ENCODE measurements around the gene HSD11B1.

HSD11B1 gene

DNA sequence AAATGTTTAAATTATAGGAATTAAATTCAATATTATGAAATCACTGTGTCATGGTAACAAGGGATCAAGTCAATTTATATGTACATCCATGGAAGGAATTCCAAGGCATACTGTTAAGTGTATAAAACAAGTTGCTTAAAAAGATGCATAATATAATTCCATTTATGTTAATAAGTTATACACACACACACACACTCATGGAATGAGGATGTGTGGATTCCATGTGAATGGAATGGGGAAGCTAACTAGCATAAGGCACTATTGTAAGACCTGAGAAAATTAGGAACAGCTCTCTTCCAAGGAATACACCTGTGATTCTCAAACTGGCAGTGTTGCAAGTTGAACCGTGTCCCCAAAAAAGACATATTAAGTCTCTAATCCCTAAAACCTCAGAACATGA lies 33.6 kb downstream of the HSD11B1 start:
- CTCF ChIA-PET, result interaction anchor here (0.9 to 5.3 kb wide), 6 partner anchors 8 to 161 kb away, joined by 3 to 57 read pairs (median 4); partner anchors contain the start of gene TRAF3IP3
- POLR2A ChIA-PET, result no interaction called here
- no peak for DNase-seq (ENCODE audit: extremely low spot score)
- TF ChIP-seq, protein P1, sequence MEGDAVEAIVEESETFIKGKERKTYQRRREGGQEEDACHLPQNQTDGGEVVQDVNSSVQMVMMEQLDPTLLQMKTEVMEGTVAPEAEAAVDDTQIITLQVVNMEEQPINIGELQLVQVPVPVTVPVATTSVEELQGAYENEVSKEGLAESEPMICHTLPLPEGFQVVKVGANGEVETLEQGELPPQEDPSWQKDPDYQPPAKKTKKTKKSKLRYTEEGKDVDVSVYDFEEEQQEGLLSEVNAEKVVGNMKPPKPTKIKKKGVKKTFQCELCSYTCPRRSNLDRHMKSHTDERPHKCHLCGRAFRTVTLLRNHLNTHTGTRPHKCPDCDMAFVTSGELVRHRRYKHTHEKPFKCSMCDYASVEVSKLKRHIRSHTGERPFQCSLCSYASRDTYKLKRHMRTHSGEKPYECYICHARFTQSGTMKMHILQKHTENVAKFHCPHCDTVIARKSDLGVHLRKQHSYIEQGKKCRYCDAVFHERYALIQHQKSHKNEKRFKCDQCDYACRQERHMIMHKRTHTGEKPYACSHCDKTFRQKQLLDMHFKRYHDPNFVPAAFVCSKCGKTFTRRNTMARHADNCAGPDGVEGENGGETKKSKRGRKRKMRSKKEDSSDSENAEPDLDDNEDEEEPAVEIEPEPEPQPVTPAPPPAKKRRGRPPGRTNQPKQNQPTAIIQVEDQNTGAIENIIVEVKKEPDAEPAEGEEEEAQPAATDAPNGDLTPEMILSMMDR (IDR thresholded peaks at IDR 0.05; ENCODE audit: control extremely low read depth, extremely low read depth, low read depth, missing control alignments), result no peak

DNA sequence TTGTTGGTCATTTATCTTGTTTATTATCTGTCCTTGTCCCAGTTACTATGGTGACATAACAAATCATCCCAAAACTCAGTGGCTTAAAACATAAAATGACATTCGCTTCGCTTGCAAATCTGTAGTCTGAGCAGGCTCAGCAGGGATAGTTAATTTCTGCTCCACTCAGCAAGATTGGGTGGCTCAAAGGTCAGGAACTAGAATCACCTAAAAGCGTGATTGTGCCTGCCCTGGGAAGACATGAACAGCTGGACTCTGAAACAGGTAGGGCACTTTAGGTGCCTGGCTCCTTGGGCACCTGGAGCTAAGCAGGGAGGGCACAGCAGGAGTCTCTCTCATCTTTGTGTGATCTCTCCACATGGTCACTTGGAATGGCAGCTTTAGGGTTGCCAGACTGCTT lies 36.5 kb downstream of the HSD11B1 start:
- CTCF ChIA-PET, result interaction anchor here (1.0 to 1.6 kb wide), 2 partner anchors 81 to 166 kb away, joined by 3 read pairs; no protein-coding TSS in a partner anchor
- DNase-seq (ENCODE audit: extremely low spot score), result no peak
- TF ChIP-seq, protein P1 (IDR thresholded peaks at IDR 0.05; ENCODE audit: control extremely low read depth, extremely low read depth, low read depth, missing control alignments), result no peak
- POLR2A ChIA-PET, result no interaction called here

DNA sequence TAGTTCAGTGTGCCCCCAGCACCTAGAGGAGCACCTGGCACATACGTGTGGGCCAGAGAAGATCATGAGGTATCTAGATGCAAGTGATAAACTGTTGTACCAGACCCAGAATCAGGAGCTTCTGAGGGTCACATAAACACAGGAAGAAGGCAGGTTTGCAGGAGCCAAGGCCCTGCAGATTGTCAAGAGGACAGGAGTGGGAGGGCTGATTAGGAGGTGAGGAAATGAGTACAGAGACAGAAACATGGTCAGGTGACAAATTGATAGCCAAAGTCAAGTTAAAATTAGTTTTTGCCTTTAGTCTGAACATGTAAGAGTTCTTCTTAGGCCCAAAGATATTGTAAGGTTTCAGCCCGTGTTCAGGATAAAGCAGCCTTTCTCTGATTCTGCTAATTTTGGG lies 37.2 kb downstream of the HSD11B1 start:
- TF ChIP-seq, protein P1 (IDR thresholded peaks at IDR 0.05; ENCODE audit: control extremely low read depth, extremely low read depth, low read depth, missing control alignments), result no peak
- CTCF ChIA-PET, result interaction anchor here (1.0 to 1.6 kb wide), 2 partner anchors 80 to 167 kb away, joined by 3 read pairs; no protein-coding TSS in a partner anchor
- DNase-seq (ENCODE audit: extremely low spot score), result no peak
- POLR2A ChIA-PET, result no interaction called here

DNA sequence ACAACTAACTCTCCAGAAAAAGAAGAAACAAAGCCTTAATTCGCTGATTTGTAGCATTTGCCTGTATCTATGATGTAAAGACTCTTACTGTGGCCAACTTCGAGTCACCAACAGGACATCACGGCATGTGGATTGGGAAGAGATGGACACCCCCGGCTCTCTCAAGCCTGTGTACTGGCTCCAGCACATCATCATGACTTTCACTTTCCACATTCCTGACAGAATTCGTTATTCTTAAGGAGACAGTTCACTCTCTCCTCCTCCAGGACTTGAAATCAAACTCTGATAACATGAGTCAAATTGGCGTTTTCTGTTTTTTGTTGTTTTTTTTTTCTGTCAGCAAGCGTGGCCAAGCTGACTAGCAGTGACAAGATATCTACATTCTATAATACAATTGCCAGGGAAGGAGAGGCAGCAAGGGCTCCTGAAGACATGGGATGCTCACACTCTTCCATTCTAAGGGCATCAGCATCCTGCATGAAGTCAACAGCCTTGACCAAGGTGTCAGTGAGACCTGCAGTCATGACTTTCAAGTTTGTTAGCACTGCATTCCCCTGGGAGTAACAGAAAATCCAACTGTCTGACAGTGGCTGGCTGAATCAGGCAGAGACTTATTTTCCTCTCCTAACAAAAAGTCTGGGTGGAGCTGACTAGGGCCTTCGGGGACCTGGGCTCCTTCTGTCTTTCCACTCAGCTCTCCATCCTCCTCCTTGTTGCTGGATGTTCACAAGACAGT lies 37.9 kb downstream of the HSD11B1 start:
- ChIA-PET POLR2A (no interaction called here), CTCF (interaction anchor here (0.9 to 1.5 kb wide), 4 partner anchors 8 to 167 kb away, joined by 3 to 6 read pairs (median 4); no protein-coding TSS in a partner anchor)
- TF ChIP-seq, protein P1 (IDR thresholded peaks at IDR 0.05; ENCODE audit: control extremely low read depth, extremely low read depth, low read depth, missing control alignments), result no peak
- no peak for DNase-seq (ENCODE audit: extremely low spot score)

DNA sequence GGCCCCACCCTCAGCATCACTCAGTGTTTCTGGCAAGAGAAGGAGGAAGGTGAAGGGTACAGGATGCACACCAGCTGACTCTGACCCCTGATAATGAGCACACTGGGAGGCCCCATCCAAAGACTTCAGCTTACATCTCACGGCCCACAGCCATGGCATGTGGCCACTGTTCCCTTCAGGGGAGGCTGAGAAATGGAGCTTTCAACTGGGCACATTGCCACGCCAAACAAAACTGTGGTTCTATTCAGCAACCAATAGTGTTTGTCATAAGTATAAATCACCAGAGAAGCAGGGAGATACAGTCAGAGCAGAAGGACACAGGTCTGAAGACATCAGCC lies 38.5 kb downstream of the HSD11B1 start:
- DNase-seq (ENCODE audit: extremely low spot score), result no peak
- POLR2A ChIA-PET, result no interaction called here
- CTCF ChIA-PET, result interaction anchor here (0.8 to 2.7 kb wide), 5 partner anchors 9 to 25 kb away, joined by 3 to 9 read pairs (median 5); no protein-coding TSS in a partner anchor
- TF ChIP-seq, protein P1 (IDR thresholded peaks at IDR 0.05; ENCODE audit: control extremely low read depth, extremely low read depth, low read depth, missing control alignments), result no peak

DNA sequence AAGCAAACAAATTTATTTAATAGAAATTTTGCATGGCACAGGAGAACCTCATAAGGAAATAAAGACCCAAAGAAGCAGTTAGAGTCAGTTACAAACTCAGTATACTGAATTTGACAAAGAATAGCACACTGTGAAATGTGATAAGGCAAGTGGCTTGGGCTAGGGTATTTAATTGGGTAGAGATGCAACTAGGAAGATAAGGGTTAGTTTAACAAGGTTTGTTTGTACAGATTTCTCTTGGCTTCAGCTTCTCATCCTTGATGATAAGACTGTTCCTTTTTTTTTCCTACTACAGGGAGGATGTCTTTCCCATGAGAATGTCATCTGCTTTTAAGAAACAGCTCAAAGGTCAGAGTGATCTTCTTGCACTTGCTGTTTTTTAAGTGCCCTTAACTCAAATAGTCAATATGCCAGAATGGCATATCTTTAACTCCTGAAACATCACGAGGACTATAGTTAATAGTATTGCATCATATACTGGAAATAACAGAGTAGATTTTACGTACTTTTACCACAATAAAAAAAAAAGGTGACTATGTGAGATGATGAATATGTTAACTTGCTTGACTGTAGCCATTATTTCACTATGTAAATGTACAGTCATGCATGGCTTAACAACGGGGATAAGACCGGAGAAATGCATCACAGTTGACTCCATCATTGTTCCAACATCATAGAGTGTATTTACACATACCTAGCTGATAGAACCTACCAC lies 42.0 kb downstream of the HSD11B1 start:
- ChIA-PET POLR2A (no interaction called here), CTCF (interaction anchor here (0.8 to 4.0 kb wide), 23 partner anchors 8 to 181 kb away, joined by 3 to 23 read pairs (median 3); partner anchors contain the start of genes CAMK1G, G0S2 and TRAF3IP3)
- DNase-seq (ENCODE audit: extremely low spot score), result no peak
- TF ChIP-seq, protein P1 (IDR thresholded peaks at IDR 0.05; ENCODE audit: control extremely low read depth, extremely low read depth, low read depth, missing control alignments), result no peak
